HG03159 (cell line): ENCODE data around the gene CLSTN3.
"Not testable (repeated sequence)": the region's sequence is repeated elsewhere in the genome, so short reads cannot be mapped to it uniquely, and the experiment has no call there.

Experiments
- ATAC-seq: cut with Tn5 transposase; IDR thresholded peaks from one replicate; pipeline ENCODE4 v1.9.1; 2021; ENCODE audit warnings: mild to moderate bottlenecking, moderate library complexity; ENCODE audit not compliant: unreplicated experiment

CLSTN3 gene

GRCh38 chr12:7150356-7150755 is 20.2 kb downstream of the CLSTN3 start:
- no peak for ATAC-seq

DNA sequence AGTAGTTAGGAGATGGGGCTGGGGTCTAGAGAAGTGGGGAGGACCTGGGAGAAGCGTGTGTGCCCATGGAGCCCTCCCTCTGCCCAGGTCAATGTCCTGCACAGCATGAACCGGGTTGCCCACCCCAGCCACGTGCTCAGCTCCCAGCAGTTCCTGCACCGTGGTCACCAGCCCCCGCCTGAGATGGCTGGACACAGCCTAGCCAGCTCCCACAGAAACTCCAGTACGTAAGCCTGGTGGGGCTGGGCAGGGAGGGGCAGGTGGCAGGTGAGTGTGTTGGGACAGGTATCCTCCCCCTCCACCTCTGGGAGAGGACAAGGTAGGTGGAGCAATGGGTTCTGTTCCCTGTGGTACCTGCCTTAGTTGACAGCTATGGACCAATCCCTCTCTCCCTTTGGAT is 20.7 kb downstream of the CLSTN3 start:
- no peak for ATAC-seq

- no peak for ATAC-seq
These were observed 21.4 kb downstream of the CLSTN3 start for GRCh38 chr12:7151532-7151931.

DNA sequence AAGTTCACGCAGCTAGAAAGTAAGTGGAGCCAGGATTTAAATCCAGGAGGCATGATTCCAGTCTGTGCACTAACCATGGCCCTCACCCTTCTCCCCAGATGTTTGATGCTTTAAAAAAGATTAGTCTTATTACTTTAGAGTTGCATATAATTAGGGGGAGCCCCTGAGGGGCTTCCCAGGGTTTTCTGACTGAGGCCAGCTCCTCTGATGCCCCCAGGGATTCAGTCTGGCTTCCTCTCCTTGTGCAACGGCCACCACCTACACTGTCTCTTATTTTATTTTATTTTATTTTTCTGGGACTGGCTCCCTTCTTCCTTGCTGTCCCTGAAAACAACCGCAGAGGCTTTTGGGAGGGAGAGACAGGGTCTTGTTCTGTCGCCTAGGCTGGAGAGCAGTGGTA is 22.6 kb downstream of the CLSTN3 start:
- no peak for ATAC-seq

GRCh38 chr12:7154042-7154441 is 23.9 kb downstream of the CLSTN3 start:
- ATAC-seq: no peak

DNA sequence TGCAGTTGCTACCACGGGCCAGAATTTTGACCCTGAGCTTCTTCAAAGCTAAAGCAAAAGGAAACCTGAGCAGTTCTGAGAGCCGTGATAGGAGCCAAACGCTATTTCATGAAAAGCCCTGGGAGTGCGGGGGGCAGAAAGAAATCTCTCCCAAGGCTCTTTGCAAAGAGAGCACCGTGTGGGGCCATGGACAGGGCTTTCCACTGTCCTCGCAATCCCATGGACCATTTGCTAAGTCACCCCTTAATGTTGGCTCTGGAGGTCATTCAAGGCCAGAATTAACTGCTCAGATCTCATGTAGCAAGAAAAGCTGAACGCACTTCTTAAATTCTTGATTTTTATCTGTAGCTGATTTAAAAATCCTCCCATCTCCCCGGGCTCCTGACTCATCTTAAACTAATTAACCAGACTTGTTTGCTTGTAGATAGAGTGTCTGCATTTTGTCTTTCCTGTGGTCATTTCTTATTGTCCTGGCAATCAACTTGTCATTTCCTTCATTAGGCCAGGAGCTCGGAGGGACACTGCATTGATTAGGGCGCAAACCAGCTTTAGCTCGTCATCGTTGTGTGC is 24.8 kb downstream of the CLSTN3 start:
- ATAC-seq: no peak

GRCh38 chr12:7155471-7156034 is 25.4 kb downstream of the CLSTN3 start:
- ATAC-seq: no peak

GRCh38 chr12:7156259-7157197 is 26.4 kb downstream of the CLSTN3 start:
- ATAC-seq: no peak

GRCh38 chr12:7157391-7157790 is 27.2 kb downstream of the CLSTN3 start:
- no peak for ATAC-seq

- no peak for ATAC-seq
These were observed 28.8 kb downstream of the CLSTN3 start for GRCh38 chr12:7158781-7159609.

GRCh38 chr12:7160183-7160582 is 30.0 kb downstream of the CLSTN3 start:
- no peak for ATAC-seq

GRCh38 chr12:7161327-7161726 is 31.2 kb downstream of the CLSTN3 start:
- no peak for ATAC-seq

- ATAC-seq: no peak
These were observed 31.6 kb downstream of the CLSTN3 start for GRCh38 chr12:7161811-7162210.

GRCh38 chr12:7162691-7163114 is 32.5 kb downstream of the CLSTN3 start:
- ATAC-seq: no peak

DNA sequence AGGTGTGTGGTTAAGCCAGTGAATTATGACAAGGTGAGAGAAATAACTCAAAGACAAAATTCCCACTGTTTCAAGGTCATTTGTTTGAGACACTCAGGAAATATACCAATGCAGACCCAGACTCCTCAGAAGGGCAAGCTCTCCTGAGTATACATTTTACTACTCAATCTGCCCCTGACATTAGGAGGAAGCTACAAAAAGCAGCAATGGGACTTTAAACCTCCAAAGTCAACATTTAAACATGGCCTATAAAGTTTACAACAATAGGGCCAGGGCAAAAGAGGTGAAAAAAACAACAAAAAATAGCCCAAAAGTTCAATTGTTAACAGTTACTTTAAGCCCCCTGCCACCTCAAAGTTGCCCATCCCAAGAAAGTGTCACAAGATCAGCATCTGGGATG is 39.8 kb downstream of the CLSTN3 start:
- ATAC-seq: no peak

DNA sequence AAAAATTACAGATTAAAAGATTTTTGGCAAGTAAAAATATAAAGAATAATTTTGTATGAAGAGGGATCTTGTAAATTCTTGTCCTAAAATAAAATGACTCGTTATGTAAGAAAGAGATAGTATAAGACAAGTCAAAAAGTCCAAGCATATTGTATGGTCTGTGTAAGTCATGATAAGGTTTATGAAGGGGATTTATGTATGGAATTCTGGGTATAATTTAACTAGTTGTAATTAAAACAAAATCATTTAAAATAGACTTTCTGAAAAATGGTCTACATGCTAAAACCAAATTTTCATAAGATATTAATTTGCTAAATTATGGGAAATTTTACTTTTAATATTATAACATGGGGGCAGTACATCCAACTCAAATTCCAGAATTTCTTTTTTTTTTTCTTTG is 41.7 kb downstream of the CLSTN3 start:
- ATAC-seq: no peak

DNA sequence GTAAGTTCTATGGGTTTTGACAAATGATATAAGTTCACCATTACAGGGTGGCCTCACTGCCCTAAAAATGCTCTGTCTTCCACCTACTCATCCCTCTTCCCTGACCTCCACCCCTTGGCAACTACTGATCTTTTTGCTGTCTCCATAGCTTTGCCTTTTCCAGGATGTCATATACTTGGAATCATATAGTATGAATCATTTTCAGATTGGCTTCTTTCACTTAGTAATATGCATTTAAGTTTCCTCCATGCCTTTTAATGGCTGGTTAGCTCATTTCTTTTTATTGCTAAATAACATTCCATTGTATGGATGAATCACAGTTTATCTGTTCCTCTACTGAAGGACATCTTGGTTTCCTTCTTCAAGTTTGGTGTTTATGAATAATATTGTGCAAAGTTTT is 45.3 kb downstream of the CLSTN3 start:
- ATAC-seq: no peak

GRCh38 chr12:7176595-7176994 is 46.4 kb downstream of the CLSTN3 start:
- no peak for ATAC-seq

GRCh38 chr12:7178481-7178880 is 48.3 kb downstream of the CLSTN3 start:
- no peak for ATAC-seq

GRCh38 chr12:7180685-7181084 is 50.5 kb downstream of the CLSTN3 start:
- no peak for ATAC-seq

- ATAC-seq: not testable (repeated sequence)
These were observed 55.9 kb downstream of the CLSTN3 start for GRCh38 chr12:7186058-7186457.
